ENCODE data around the gene FNDC3B. TPM values are rescaled to one million over a fixed set of nuclear protein-coding genes. Genes with fewer than 3 reads are reported as not detected.
A peak's percentile ranks its signal among the peaks of the same experiment; 100 is the strongest.

FNDC3B gene
- total RNA-seq, 1 donor from 2014 or later: 56.1 TPM

GRCh38 chr3:172268425-172268824 lies 229.0 kb downstream of the FNDC3B start:
- DNase-seq (no peak), ATAC-seq (ENCODE audit: poor library complexity) (peak; percentile 14)
- intact Hi-C loops (cut with DNase I): no loop called here

GRCh38 chr3:172268868-172269267 lies 229.5 kb downstream of the FNDC3B start:
- intact Hi-C loops (cut with DNase I): no loop called here
- no peak for DNase-seq
- ATAC-seq (ENCODE audit: poor library complexity): no peak

GRCh38 chr3:172270557-172271166 lies 231.3 kb downstream of the FNDC3B start:
- ATAC-seq (ENCODE audit: poor library complexity) (no peak), DNase-seq (no peak)
- intact Hi-C loops (cut with DNase I): no loop called here

GRCh38 chr3:172271386-172271976 lies 232.1 kb downstream of the FNDC3B start:
- DNase-seq (no peak), ATAC-seq (ENCODE audit: poor library complexity) (no peak)
- intact Hi-C loops (cut with DNase I): no loop called here

GRCh38 chr3:172272698-172273097 lies 233.3 kb downstream of the FNDC3B start:
- peak; percentile 64 for ATAC-seq (ENCODE audit: poor library complexity)
- no peak for DNase-seq
- intact Hi-C loops (cut with DNase I): no loop called here

GRCh38 chr3:172273378-172273777 lies 234.0 kb downstream of the FNDC3B start:
- intact Hi-C loops (cut with DNase I): no loop called here
- ATAC-seq (ENCODE audit: poor library complexity) (no peak), DNase-seq (no peak)

- DNase-seq (no peak), ATAC-seq (ENCODE audit: poor library complexity) (no peak)
- intact Hi-C loops (cut with DNase I): no loop called here
These were observed 235.5 kb downstream of the FNDC3B start for GRCh38 chr3:172274906-172275305.

- intact Hi-C loops (cut with DNase I): no loop called here
- no peak for ATAC-seq (ENCODE audit: poor library complexity)
- DNase-seq: no peak
These were observed 236.2 kb downstream of the FNDC3B start for GRCh38 chr3:172275586-172275985.

- ATAC-seq (ENCODE audit: poor library complexity) (no peak), DNase-seq (no peak)
- intact Hi-C loops (cut with DNase I): loop anchor here (2.0 kb wide), 1 partner anchor 33 kb away; no protein-coding TSS in a partner anchor
These were observed 236.7 kb downstream of the FNDC3B start for GRCh38 chr3:172276103-172276502.

- DNase-seq (no peak), ATAC-seq (ENCODE audit: poor library complexity) (no peak)
- intact Hi-C loops (cut with DNase I): loop anchor here (2.0 kb wide), 1 partner anchor 32 kb away; no protein-coding TSS in a partner anchor
These were observed 237.8 kb downstream of the FNDC3B start for GRCh38 chr3:172277151-172277652.

GRCh38 chr3:172279191-172279640 lies 239.8 kb downstream of the FNDC3B start:
- intact Hi-C loops (cut with DNase I): no loop called here
- ATAC-seq (ENCODE audit: poor library complexity): peak; percentile 18
- no peak for DNase-seq

- no peak for DNase-seq
- intact Hi-C loops (cut with DNase I): no loop called here
- ATAC-seq (ENCODE audit: poor library complexity): no peak
These were observed 240.6 kb downstream of the FNDC3B start for GRCh38 chr3:172279974-172280373.

- ATAC-seq (ENCODE audit: poor library complexity): peak; percentile 37
- intact Hi-C loops (cut with DNase I): no loop called here
- DNase-seq: no peak
These were observed 241.2 kb downstream of the FNDC3B start for GRCh38 chr3:172280406-172281051.

GRCh38 chr3:172281884-172282283 lies 242.5 kb downstream of the FNDC3B start:
- DNase-seq (no peak), ATAC-seq (ENCODE audit: poor library complexity) (no peak)
- intact Hi-C loops (cut with DNase I): no loop called here

GRCh38 chr3:172282850-172283249 lies 243.5 kb downstream of the FNDC3B start:
- intact Hi-C loops (cut with DNase I): no loop called here

GRCh38 chr3:172283841-172284357 lies 244.5 kb downstream of the FNDC3B start:
- intact Hi-C loops (cut with DNase I): no loop called here
- DNase-seq (no peak), ATAC-seq (ENCODE audit: poor library complexity) (no peak)

More at GRCh38 chr3:172282850-172283249, 243.5 kb downstream of the FNDC3B start:
- DNase-seq (no peak), ATAC-seq (ENCODE audit: poor library complexity) (no peak)

GRCh38 chr3:172285844-172286243 lies 246.5 kb downstream of the FNDC3B start:
- no peak for DNase-seq
- ATAC-seq (ENCODE audit: poor library complexity): no peak
- intact Hi-C loops (cut with DNase I): no loop called here

GRCh38 chr3:172286548-172287148 lies 247.3 kb downstream of the FNDC3B start:
- no peak for DNase-seq
- peak; percentile 76 for ATAC-seq (ENCODE audit: poor library complexity)
- intact Hi-C loops (cut with DNase I): no loop called here

GRCh38 chr3:172287937-172288477 lies 248.6 kb downstream of the FNDC3B start:
- intact Hi-C loops (cut with DNase I): no loop called here
- DNase-seq (no peak), ATAC-seq (ENCODE audit: poor library complexity) (peak; percentile 81)
